Hippocampal formation (tissue), 2 donors: ENCODE measurements around the gene ARPIN.
"Not testable (repeated sequence)": the region's sequence is repeated elsewhere in the genome, so short reads cannot be mapped to it uniquely, and the experiment has no call there.

ENCODE experiments used
- DNase-seq, 2 donors: peaks; one replicate each; lab custom pipeline; 2025; lab: John Stamatoyannopoulos, UW

ARPIN gene

GRCh38 chr15:89910891-89911626 is 1.7 kb downstream of the ARPIN start:
- no peak for DNase-seq

DNA sequence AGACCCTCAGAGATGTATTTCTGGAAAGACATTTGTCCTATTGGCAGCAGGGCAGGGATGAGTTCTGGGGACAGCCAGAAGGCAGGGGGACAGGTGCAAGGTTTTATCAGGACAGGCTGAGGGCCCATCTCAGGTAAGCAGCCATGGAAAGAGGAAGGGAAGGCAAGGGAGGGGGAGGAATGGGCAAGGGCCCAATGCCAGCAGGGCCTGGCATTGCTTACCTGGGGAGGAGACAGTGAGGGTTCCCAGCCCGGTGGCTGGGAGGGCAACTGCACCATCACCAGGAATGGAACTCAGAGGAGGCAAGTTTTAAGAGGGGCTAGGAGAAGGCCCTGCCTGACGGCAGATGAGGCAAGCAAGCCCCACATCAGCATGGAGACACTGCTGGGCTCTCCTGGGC is 3.1 kb downstream of the ARPIN start:
- DNase-seq: no peak

- DNase-seq: no peak
Observed at GRCh38 chr15:89908226-89908625, 4.5 kb downstream of the ARPIN start.

GRCh38 chr15:89907289-89907688 is 5.5 kb downstream of the ARPIN start:
- no peak for DNase-seq

- no peak for DNase-seq
Observed at GRCh38 chr15:89905846-89906378, 6.8 kb downstream of the ARPIN start.

DNA sequence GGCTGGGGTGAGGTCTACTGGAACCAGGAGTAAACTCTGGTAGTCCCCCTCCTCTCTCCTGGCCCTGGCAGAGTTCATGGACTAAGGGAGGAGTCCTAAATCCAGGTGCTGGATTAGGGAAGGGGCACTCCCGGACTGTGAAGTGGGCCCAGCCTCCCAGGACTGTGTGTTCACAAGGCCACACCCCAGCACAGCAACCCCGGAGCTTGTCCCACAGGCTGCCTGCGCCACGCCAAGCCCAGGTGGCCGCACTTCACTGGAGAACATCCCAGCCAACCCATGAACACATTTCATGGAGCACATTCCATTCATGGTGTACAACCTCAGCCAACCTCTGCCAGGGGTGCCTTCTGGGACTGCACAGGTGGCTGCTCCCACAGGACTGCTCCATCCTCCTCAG is 8.2 kb downstream of the ARPIN start:
- DNase-seq: no peak

- DNase-seq: no peak
Observed at GRCh38 chr15:89903858-89904130, 9.0 kb downstream of the ARPIN start.

DNA sequence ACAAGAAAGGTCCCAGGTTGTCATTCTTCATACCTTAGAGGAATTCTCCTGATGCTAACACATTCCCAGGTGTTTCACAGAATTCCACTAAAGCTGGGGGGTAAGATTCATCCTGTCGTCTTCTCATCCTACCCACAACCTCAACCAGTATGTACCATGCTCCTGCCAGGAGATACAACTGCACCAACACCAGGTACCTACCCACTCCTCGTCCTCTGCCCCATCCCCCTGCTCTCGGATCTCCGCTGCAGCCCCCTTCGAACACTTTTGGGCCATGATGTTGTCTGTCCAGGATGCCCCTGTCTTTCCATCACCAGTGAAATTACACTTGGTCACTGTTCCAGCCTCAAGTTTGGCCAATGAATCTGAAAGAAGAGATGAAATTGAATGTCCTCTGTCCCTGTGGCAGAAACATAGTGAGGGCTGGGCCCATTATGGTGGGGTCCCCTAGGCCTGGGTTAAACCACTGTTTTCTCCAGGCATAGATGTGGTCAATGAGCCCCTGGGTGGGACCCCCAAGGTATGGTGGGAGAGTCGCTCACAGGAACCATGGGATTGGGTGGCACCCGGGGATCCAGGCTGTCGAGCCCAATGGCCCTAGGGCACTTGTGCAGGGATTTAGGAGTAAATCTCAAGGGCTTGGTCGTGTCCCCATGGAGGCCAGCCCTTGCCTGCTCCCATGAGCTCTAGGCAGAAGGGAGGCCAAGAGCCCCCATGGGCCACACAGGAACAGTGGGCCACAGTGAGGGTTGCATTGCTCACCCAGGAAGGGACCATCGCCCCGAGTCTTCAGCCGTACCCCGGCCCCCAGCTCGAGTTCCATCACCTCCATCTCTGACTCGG is 9.5 kb downstream of the ARPIN start:
- DNase-seq: no peak

DNA sequence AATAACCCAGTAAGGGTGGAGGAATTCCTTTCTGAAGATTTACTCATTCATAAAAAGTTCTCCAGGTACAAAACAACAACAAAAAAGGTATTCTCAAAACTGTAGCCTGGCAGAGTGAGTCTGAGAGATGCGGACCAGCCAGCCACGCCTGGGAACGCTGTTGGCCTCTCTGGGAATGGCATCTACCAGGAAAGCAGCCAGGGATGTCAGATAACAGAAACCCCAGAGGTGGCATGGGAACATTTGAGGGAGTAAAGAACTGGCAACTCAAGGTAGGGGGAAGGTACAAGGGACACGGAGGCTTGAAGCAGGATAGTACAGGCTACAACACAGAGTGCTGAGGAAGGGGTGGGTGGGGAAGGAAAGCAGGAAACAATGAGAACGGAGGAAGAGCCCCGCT is 11.9 kb downstream of the ARPIN start:
- no peak for DNase-seq

DNA sequence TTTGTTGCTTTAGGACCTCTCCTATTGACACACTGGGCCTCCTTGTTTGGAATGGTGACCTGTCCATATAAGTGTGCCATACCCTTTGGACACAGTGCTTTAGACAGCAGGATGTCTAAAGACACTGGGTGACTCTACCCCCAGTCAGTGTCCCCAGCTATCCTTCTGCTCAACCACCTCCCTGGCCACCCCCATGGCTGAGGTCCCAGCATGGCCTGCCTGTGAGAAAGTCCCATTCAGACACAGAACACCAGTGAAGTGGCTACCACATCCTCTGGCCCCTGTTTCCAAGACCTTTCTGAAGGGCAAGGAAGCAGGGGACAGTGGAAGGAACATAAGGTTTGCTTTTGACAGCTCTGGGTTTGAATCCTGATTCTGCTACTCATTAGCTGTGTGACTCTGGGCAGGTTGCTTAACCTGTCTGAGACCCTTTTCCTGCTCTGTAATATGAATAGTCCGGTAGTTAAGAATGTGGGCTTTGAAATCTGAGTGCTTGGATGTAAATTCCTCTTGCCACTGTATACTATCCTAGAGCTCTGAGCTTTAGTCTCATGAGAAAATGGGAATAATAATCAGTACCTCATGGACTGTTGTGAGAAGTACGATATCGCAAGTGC is 12.7 kb downstream of the ARPIN start:
- no peak for DNase-seq

GRCh38 chr15:89899295-89899945 is 13.3 kb downstream of the ARPIN start:
- DNase-seq: no peak

DNA sequence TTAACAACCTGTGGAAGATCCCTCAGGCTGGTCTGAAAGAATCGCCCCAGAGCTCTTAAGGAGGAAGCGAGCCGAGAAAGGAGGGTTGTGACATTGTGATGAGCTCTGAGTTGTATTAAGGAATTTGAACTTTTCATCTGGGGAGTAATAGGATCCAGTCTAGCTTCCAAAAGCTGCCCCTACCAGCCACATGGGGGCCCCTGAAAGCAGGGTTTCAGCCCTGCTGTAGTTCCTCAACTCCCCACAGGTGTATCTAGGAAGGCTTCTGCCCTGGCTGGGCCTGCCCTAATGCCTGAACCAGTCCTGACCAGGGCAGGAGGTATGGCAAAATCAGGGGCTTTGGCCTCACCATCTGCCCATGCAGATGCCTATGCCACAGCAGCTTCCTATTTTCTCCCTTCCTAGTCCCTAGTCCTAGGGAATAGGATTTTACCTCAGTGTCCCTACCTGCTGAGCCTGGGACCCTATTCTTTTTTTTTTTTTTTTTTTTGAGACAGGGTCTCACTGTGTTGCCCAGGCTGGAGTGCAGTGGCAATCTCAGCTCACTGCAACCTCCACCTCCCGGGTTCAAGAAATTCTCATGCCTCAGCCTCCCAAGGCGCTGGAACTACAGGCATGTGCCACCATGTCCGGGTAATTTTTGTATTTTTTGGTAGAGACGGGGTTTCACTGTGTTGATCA is 14.0 kb downstream of the ARPIN start:
- DNase-seq: no peak

GRCh38 chr15:89898146-89898545 is 14.6 kb downstream of the ARPIN start:
- DNase-seq: no peak

DNA sequence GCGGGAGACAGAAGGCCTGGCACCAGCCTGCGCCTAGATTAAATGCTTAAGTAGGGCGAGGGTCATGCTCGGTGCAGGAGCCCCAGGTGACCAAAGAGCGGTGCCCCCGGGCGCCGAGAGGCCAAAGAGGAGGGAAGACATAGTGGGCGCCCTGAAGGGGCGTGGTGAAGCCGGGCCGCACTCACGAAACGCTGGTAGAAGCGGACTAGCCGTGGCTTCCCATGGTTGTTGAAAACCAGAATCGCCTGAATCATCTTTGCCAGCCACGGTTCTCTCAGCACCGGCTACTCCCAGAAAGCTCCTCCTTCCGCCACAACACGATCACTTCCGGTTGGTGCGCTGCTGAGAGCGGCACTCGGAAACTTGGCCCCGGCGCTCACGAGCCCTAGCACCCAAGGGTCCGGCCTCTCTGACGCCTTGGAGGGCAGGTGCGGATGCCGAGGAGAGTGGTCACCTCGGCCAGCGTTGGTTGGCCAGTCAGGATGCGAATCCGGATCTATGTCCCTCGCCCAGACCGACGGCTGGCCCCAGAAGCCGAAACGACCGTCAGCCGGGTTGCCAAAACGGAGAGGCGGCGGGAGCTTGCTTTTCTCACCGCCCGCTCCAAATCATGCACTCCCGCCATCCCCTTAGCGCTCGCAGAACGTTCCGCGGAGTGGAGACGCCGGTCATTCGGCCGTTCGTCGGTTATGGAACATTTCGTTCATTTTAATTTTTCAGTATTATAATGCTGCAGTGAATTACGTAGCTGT is 18.9 kb downstream of the ARPIN start, which contains the start of gene AP3S2:
Gene AP3S2 (minus strand): TSS at position 299 of the 752 bp plus-strand sequence. CDS start 45 bp downstream, at position 254.
- DNase-seq: peak; percentile 89 to 93

GRCh38 chr15:89893027-89893426 is 19.7 kb downstream of the ARPIN start:
- DNase-seq: no peak

DNA sequence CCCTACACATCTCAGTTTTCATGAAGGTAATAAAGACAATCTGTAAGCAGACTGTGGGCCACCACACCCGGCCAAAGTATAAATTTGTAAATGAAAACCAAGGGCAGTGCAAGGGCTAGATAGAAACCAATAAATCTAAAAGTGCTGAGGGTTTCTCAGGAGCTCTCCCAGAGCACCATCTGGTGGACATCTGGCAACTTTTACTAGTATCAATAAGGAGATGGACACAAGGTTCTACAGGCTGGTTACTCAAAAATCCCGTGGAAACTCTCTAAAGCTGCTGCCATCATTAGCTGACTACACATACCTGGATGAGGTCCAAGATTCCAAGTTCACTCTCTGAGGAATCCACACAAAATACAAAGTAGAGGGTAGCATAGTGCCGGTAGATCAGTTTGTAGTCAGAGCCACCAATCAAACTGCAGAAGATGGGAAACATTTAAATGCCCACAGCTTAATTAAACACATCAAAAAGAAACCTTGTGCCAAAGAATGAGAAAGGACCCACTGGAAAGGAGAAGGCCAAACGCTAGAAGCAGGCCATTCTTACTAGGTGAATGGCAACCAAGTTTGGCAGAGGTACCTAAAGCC is 24.4 kb downstream of the ARPIN start:
- no peak for DNase-seq

DNA sequence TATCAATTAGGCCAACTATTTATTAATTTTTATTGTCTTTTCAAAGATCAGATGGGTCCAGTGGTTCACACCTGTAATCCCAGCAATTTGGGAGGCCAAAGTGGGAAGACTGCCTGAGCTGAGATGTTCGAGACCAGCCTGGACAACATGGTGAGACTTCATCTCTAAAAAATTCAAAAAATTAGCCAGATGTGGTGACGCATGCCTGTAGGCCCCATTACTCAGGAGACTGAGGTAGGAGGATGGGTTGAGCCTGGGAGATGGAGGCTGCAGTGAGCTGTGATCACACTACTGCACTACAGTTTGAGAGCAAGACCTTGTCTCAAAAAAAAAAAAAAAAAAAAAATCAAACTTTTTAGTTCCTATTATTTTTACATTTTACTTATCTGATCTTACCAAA is 27.1 kb downstream of the ARPIN start:
- no peak for DNase-seq

DNA sequence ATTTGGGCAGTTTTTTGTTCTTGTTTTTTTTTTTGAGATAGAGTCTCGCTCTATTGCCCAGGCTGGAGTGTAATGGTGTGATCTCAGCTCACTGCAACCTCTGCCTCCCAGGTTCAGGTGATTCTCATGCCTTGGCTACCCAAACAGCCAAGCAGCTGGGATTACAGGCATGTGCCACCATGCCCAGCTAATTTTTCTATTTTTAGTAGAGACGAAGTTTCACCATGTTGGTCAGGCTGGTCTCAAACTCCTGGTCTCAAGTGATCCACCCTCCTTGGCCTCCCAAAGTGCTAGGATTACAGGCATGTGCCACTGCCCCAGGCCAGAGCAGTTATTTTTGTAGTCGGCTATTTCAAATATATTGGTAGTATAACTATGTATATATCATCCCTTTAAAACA is 27.6 kb downstream of the ARPIN start:
- not testable (repeated sequence) for DNase-seq

- no peak for DNase-seq
Observed at GRCh38 chr15:89883518-89883917, 29.2 kb downstream of the ARPIN start.

GRCh38 chr15:89880727-89881126 is 32.0 kb downstream of the ARPIN start:
- no peak for DNase-seq
